Endothelial cell (in vitro differentiated cells): ENCODE results near the gene POLD3. TPM values are rescaled to one million over a fixed set of nuclear protein-coding genes. Genes with fewer than 3 reads are reported as not detected.

Experiments used
- DNase-seq: peaks from one replicate; pipeline ENCODE4 v3.0.0; 2021; ENCODE audit warnings: low spot score
- H3K27ac Mint-ChIP-seq: one replicate; pipeline ENCODE4 v1.8.0; 2021; ENCODE audit warnings: mixed read lengths, inconsistent platforms; ENCODE audit not compliant: unreplicated experiment
- H3K27me3 Mint-ChIP-seq: one replicate; pipeline ENCODE4 v1.8.0; 2021; ENCODE audit warnings: mild to moderate bottlenecking, moderate library complexity, mixed read lengths, inconsistent platforms; ENCODE audit not compliant: unreplicated experiment
- H3K36me3 Mint-ChIP-seq: one replicate; pipeline ENCODE4 v1.8.0; 2021; ENCODE audit warnings: mild to moderate bottlenecking, low read depth, mixed read lengths, inconsistent platforms; ENCODE audit not compliant: unreplicated experiment
- H3K4me1 Mint-ChIP-seq: one replicate; pipeline ENCODE4 v1.8.0; 2021; ENCODE audit warnings: mild to moderate bottlenecking, mixed read lengths, inconsistent platforms; ENCODE audit not compliant: unreplicated experiment
- H3K4me3 Mint-ChIP-seq: one replicate; pipeline ENCODE4 v1.8.0; 2021; ENCODE audit warnings: mild to moderate bottlenecking, mixed read lengths, inconsistent platforms; ENCODE audit not compliant: unreplicated experiment
- H3K9me3 Mint-ChIP-seq: one replicate; pipeline ENCODE4 v1.8.0; 2021; ENCODE audit warnings: mixed read lengths, inconsistent platforms; ENCODE audit not compliant: unreplicated experiment
- CTCF ChIP-seq: fragments of 200-600 bp; sonication (generic); IDR thresholded peaks from one replicate; pipeline ENCODE4 v1.5.0; 2021; ENCODE audit warnings: antibody characterized with exemption; ENCODE audit not compliant: unreplicated experiment
- total RNA-seq: library from RNA; stranded (reverse); fragmentation: NEBNext Ultra II Directional; extraction: Animal tissue kit (Norgen Biotek cat#: 25700); gene quantifications from one replicate; pipeline ENCODE4 v1.2.1, GENCODE V29; 2021; ENCODE audit not compliant: unreplicated experiment

Gene POLD3
- total RNA-seq, 1 donor from 2014 or later, result 16.0 TPM

- Mint-ChIP-seq H3K9me3 (no peaks in the 10 kb centered on the region), H3K36me3 (no peaks in the 10 kb centered on the region), H3K27ac (no peak overlapping the region), H3K27me3 (peaks cover 10% of the 10 kb centered on the region), H3K4me3 (no peak overlapping the region), H3K4me1 (peaks cover 2% of the 10 kb centered on the region)
- DNase-seq, result no peak
- no peak for TF ChIP-seq CTCF
Observed at GRCh38 chr11:74673693-74674360, 81.4 kb downstream of the POLD3 start.

GRCh38 chr11:74675761-74676160, 83.4 kb downstream of the POLD3 start:
- TF ChIP-seq CTCF, result no peak
- H3K27ac Mint-ChIP-seq, result no peak overlapping the region

GRCh38 chr11:74676596-74676995, 84.2 kb downstream of the POLD3 start:
- Mint-ChIP-seq H3K27ac (no peak overlapping the region), H3K27me3 (peaks cover 11% of the 10 kb centered on the region), H3K4me1 (no peaks in the 10 kb centered on the region), H3K36me3 (no peaks in the 10 kb centered on the region), H3K9me3 (no peaks in the 10 kb centered on the region), H3K4me3 (no peak overlapping the region)
- no peak for TF ChIP-seq CTCF
- DNase-seq, result no peak

More at GRCh38 chr11:74675761-74676160, 83.4 kb downstream of the POLD3 start:
- no peak for DNase-seq
- no peak overlapping the region for H3K4me3 Mint-ChIP-seq
- peaks cover 2% of the 10 kb centered on the region for H3K4me1 Mint-ChIP-seq
- no peaks in the 10 kb centered on the region for H3K36me3 Mint-ChIP-seq
- peaks cover 11% of the 10 kb centered on the region for H3K27me3 Mint-ChIP-seq
- H3K9me3 Mint-ChIP-seq, result no peaks in the 10 kb centered on the region

- H3K4me1 Mint-ChIP-seq, result no peaks in the 10 kb centered on the region
- peaks cover 11% of the 10 kb centered on the region for H3K27me3 Mint-ChIP-seq
- no peak for TF ChIP-seq CTCF
- DNase-seq, result no peak
- no peak overlapping the region for H3K4me3 Mint-ChIP-seq
- no peak overlapping the region for H3K27ac Mint-ChIP-seq
- H3K9me3 Mint-ChIP-seq, result no peaks in the 10 kb centered on the region
- no peaks in the 10 kb centered on the region for H3K36me3 Mint-ChIP-seq
Observed at GRCh38 chr11:74677131-74677530, 84.7 kb downstream of the POLD3 start.

GRCh38 chr11:74678041-74678440, 85.7 kb downstream of the POLD3 start:
- no peaks in the 10 kb centered on the region for H3K4me1 Mint-ChIP-seq
- no peak overlapping the region for H3K4me3 Mint-ChIP-seq
- DNase-seq, result no peak
- H3K36me3 Mint-ChIP-seq, result no peaks in the 10 kb centered on the region
- H3K9me3 Mint-ChIP-seq, result no peaks in the 10 kb centered on the region
- no peak for TF ChIP-seq CTCF
- peaks cover 13% of the 10 kb centered on the region for H3K27me3 Mint-ChIP-seq
- no peak overlapping the region for H3K27ac Mint-ChIP-seq
